Activated naive CD4-positive, alpha-beta T cell treated with anti-CD3 and anti-CD28 coated beads for 36 hours (primary cell): Measurements from ENCODE around the gene RBM47. TPM values are rescaled to one million over a fixed set of nuclear protein-coding genes. Genes with fewer than 3 reads are reported as not detected.
"Not testable (repeated sequence)": the region's sequence is repeated elsewhere in the genome, so short reads cannot be mapped to it uniquely, and the experiment has no call there.

Experiments used
- CTCF ChIA-PET: fragments of 350-600 bp; sonication (Branson Sonifier 250); formaldehyde crosslinking; loops from one replicate; lab custom pipeline; 2021; ENCODE audit warnings: antibody characterized with exemption; lab: Charles Lee
- DNase-seq: peaks from one replicate; pipeline ENCODE4 v3.0.0-alpha.2; 2020
- H3K27ac Mint-ChIP-seq: one replicate; pipeline ENCODE4 v1.8.0; 2021; ENCODE audit warnings: mild to moderate bottlenecking, mixed read lengths
- H3K27me3 Mint-ChIP-seq: one replicate; pipeline ENCODE4 v1.8.0; 2021; ENCODE audit warnings: low read depth, mixed read lengths
- H3K36me3 Mint-ChIP-seq: one replicate; pipeline ENCODE4 v1.8.0; 2021; ENCODE audit warnings: low read depth, mixed read lengths
- H3K4me1 Mint-ChIP-seq: one replicate; pipeline ENCODE4 v1.8.0; 2021; ENCODE audit warnings: low read depth, mixed read lengths
- H3K4me3 Mint-ChIP-seq: one replicate; pipeline ENCODE4 v1.8.0; 2021; ENCODE audit warnings: mild to moderate bottlenecking, moderate library complexity, mixed read lengths
- H3K9me3 Mint-ChIP-seq: one replicate; pipeline ENCODE4 v1.8.0; 2021; ENCODE audit warnings: mixed read lengths
- intact Hi-C: fragments of 100-400 bp; cut with micrococcal nuclease; formaldehyde crosslinking; loops from one replicate; pipeline ENCODE4 v1.15.1; 2023
- total RNA-seq, 2 experiments: library from RNA; stranded (reverse); gene quantifications; one replicate each; pipeline ENCODE4 v1.2.3, GENCODE V29; 2021

RBM47 gene
- total RNA-seq, 2 experiments from 2014 or later, result 1.1 to 1.7 TPM

- no peaks in the 10 kb centered on the region for H3K36me3 Mint-ChIP-seq
- H3K9me3 Mint-ChIP-seq, result no peaks in the 10 kb centered on the region
- no peak for DNase-seq
- H3K4me3 Mint-ChIP-seq, result no peak overlapping the region
- no peak overlapping the region for H3K27ac Mint-ChIP-seq
- H3K27me3 Mint-ChIP-seq, result no peaks in the 10 kb centered on the region
- intact Hi-C loops, result no loop called here
- CTCF ChIA-PET, result no interaction called here
- no peaks in the 10 kb centered on the region for H3K4me1 Mint-ChIP-seq
Observed at GRCh38 chr4:40648742-40649281, 19.1 kb upstream of the RBM47 start.

GRCh38 chr4:40648131-40648530 lies 18.5 kb upstream of the RBM47 start:
- H3K27ac Mint-ChIP-seq, result no peak overlapping the region
- H3K27me3 Mint-ChIP-seq, result no peaks in the 10 kb centered on the region
- H3K9me3 Mint-ChIP-seq, result no peaks in the 10 kb centered on the region
- H3K36me3 Mint-ChIP-seq, result no peaks in the 10 kb centered on the region
- intact Hi-C loops, result no loop called here
- no peak for DNase-seq
- CTCF ChIA-PET, result no interaction called here
- H3K4me3 Mint-ChIP-seq, result no peak overlapping the region
- no peaks in the 10 kb centered on the region for H3K4me1 Mint-ChIP-seq

GRCh38 chr4:40645586-40645985 lies 15.9 kb upstream of the RBM47 start:
- CTCF ChIA-PET, result interaction anchor here (1.1 kb wide), 1 partner anchor 15 kb away, joined by 4 read pairs; no protein-coding TSS in a partner anchor

GRCh38 chr4:40632080-40632479 lies 2.4 kb upstream of the RBM47 start:
- peaks cover 11% of the 10 kb centered on the region for H3K27me3 Mint-ChIP-seq
- intact Hi-C loops, result no loop called here
- CTCF ChIA-PET, result no interaction called here
- no peak for DNase-seq
- no peaks in the 10 kb centered on the region for H3K36me3 Mint-ChIP-seq
- no peak overlapping the region for H3K4me3 Mint-ChIP-seq
- H3K9me3 Mint-ChIP-seq, result no peaks in the 10 kb centered on the region
- peaks cover 18% of the 10 kb centered on the region for H3K4me1 Mint-ChIP-seq
- no peak overlapping the region for H3K27ac Mint-ChIP-seq

More at GRCh38 chr4:40645586-40645985, 15.9 kb upstream of the RBM47 start:
- no peak for DNase-seq
- Mint-ChIP-seq H3K27ac (no peak overlapping the region), H3K4me3 (no peak overlapping the region), H3K4me1 (no peaks in the 10 kb centered on the region), H3K27me3 (no peaks in the 10 kb centered on the region), H3K36me3 (no peaks in the 10 kb centered on the region), H3K9me3 (no peaks in the 10 kb centered on the region)
- intact Hi-C loops, result no loop called here

- CTCF ChIA-PET, result interaction anchor here (1.0 kb wide), 1 partner anchor 15 kb away, joined by 4 read pairs; no protein-coding TSS in a partner anchor
- peaks cover 11% of the 10 kb centered on the region for H3K27me3 Mint-ChIP-seq
- DNase-seq, result no peak
- H3K9me3 Mint-ChIP-seq, result no peaks in the 10 kb centered on the region
- H3K4me3 Mint-ChIP-seq, result peak overlapping the region; percentile 77
- peaks cover 25% of the 10 kb centered on the region for H3K4me1 Mint-ChIP-seq
- intact Hi-C loops, result loop anchor here (2.0 kb wide), 1 partner anchor 72 kb away; no protein-coding TSS in a partner anchor
- no peak overlapping the region for H3K27ac Mint-ChIP-seq
- H3K36me3 Mint-ChIP-seq, result no peaks in the 10 kb centered on the region
Observed at GRCh38 chr4:40630335-40631021, 814 bp upstream of the RBM47 start.

- H3K4me3 Mint-ChIP-seq, result peak overlapping the region; percentile 77
- peaks cover 25% of the 10 kb centered on the region for H3K4me1 Mint-ChIP-seq
- DNase-seq, result no peak
- CTCF ChIA-PET, result interaction anchor here (1.0 kb wide), 1 partner anchor 212 kb away, joined by 3 read pairs; no protein-coding TSS in a partner anchor
- H3K27ac Mint-ChIP-seq, result no peak overlapping the region
- no peaks in the 10 kb centered on the region for H3K9me3 Mint-ChIP-seq
- H3K36me3 Mint-ChIP-seq, result no peaks in the 10 kb centered on the region
- peaks cover 13% of the 10 kb centered on the region for H3K27me3 Mint-ChIP-seq
- intact Hi-C loops, result loop anchor here (1.0 to 2.0 kb wide), 2 partner anchors 34 to 90 kb away; no protein-coding TSS in a partner anchor
Observed at GRCh38 chr4:40628888-40629287, 776 bp downstream of the RBM47 start.

GRCh38 chr4:40628407-40628806 lies 1.3 kb downstream of the RBM47 start:
- H3K9me3 Mint-ChIP-seq, DNase-seq, H3K36me3 Mint-ChIP-seq, CTCF ChIA-PET, H3K4me3 Mint-ChIP-seq, H3K27ac Mint-ChIP-seq: not testable (repeated sequence)
- Mint-ChIP-seq H3K4me1 (peaks cover 25% of the 10 kb centered on the region), H3K27me3 (peaks cover 13% of the 10 kb centered on the region)
- intact Hi-C loops, result loop anchor here (2.0 kb wide), 1 partner anchor 34 kb away; no protein-coding TSS in a partner anchor

- H3K4me1 Mint-ChIP-seq, result peaks cover 25% of the 10 kb centered on the region
- H3K27me3 Mint-ChIP-seq, result peaks cover 13% of the 10 kb centered on the region
- CTCF ChIA-PET, result interaction anchor here (0.5 kb wide), 1 partner anchor 520 kb away, joined by 3 read pairs; no protein-coding TSS in a partner anchor
- no peaks in the 10 kb centered on the region for H3K9me3 Mint-ChIP-seq
- H3K27ac Mint-ChIP-seq, result no peak overlapping the region
- no peak for DNase-seq
- no peak overlapping the region for H3K4me3 Mint-ChIP-seq
- intact Hi-C loops, result no loop called here
- no peaks in the 10 kb centered on the region for H3K36me3 Mint-ChIP-seq
Observed at GRCh38 chr4:40627540-40627939, 2.1 kb downstream of the RBM47 start.

GRCh38 chr4:40626183-40626990 lies 3.3 kb downstream of the RBM47 start:
- intact Hi-C loops, result no loop called here
- Mint-ChIP-seq H3K9me3 (no peaks in the 10 kb centered on the region), H3K27ac (no peak overlapping the region), H3K4me3 (no peak overlapping the region), H3K27me3 (peaks cover 16% of the 10 kb centered on the region), H3K4me1 (peaks cover 30% of the 10 kb centered on the region), H3K36me3 (no peaks in the 10 kb centered on the region)
- CTCF ChIA-PET, result interaction anchor here (0.6 to 0.7 kb wide), 2 partner anchors 15 to 94 kb away, joined by 3 to 5 read pairs; no protein-coding TSS in a partner anchor
- DNase-seq, result no peak

- no peak overlapping the region for H3K4me3 Mint-ChIP-seq
- H3K9me3 Mint-ChIP-seq, result no peaks in the 10 kb centered on the region
- H3K36me3 Mint-ChIP-seq, result no peaks in the 10 kb centered on the region
- peaks cover 20% of the 10 kb centered on the region for H3K4me1 Mint-ChIP-seq
- peaks cover 14% of the 10 kb centered on the region for H3K27me3 Mint-ChIP-seq
- intact Hi-C loops, result no loop called here
- DNase-seq, result no peak
- no peak overlapping the region for H3K27ac Mint-ChIP-seq
- CTCF ChIA-PET, result no interaction called here
Observed at GRCh38 chr4:40623707-40624106, 6.0 kb downstream of the RBM47 start.

- intact Hi-C loops, result no loop called here
- H3K4me3 Mint-ChIP-seq, result no peak overlapping the region
- no peaks in the 10 kb centered on the region for H3K36me3 Mint-ChIP-seq
Observed at GRCh38 chr4:40622913-40623312, 6.8 kb downstream of the RBM47 start.

More at GRCh38 chr4:40622913-40623312, 6.8 kb downstream of the RBM47 start:
- CTCF ChIA-PET, result no interaction called here
- DNase-seq, result no peak
- Mint-ChIP-seq H3K27ac (no peak overlapping the region), H3K9me3 (no peaks in the 10 kb centered on the region), H3K27me3 (peaks cover 11% of the 10 kb centered on the region), H3K4me1 (peaks cover 16% of the 10 kb centered on the region)
